H7 (cell line): ENCODE measurements around the gene FRMPD1. TPM values are rescaled to one million over a fixed set of nuclear protein-coding genes. Genes with fewer than 3 reads are reported as not detected.

Experiments used
- DNase-seq: peaks from one replicate; pipeline ENCODE4 v3.0.0; 2012
- H3K27me3 ChIP-seq: 2 replicates; pipeline ENCODE4 v1.6.0; 2011; ENCODE audit warnings: mild to moderate bottlenecking, low read length; ENCODE audit not compliant: control insufficient read depth, insufficient read depth
- H3K36me3 ChIP-seq: replicated peaks from 2 replicates; pipeline ENCODE4 v1.5.1; 2011; ENCODE audit warnings: low read length; ENCODE audit not compliant: control insufficient read depth, insufficient read depth
- H3K4me3 ChIP-seq: 2 replicates; pipeline ENCODE4 v1.5.1; 2011; ENCODE audit warnings: low read depth, mild to moderate bottlenecking, control low read depth, low read length, moderate library complexity; ENCODE audit not compliant: insufficient read depth
- total RNA-seq: library from RNA; depleted of rRNA; stranded (reverse); fragments of >200 nt; shearing (Covaris generic); gene quantifications from 2 replicates; pipeline ENCODE4 v1.2.3, GENCODE V29; 2014

Gene FRMPD1
- total RNA-seq, 1 experiment from 2014 or later, result 0.03 TPM

- DNase-seq, result no peak
- Histone ChIP-seq H3K36me3 (no peaks in the 10 kb centered on the region), H3K4me3 (no peak overlapping the region), H3K27me3 (no peaks in the 10 kb centered on the region)
These were observed 29.1 kb downstream of the FRMPD1 start for GRCh38 chr9:37679649-37680402.

DNA sequence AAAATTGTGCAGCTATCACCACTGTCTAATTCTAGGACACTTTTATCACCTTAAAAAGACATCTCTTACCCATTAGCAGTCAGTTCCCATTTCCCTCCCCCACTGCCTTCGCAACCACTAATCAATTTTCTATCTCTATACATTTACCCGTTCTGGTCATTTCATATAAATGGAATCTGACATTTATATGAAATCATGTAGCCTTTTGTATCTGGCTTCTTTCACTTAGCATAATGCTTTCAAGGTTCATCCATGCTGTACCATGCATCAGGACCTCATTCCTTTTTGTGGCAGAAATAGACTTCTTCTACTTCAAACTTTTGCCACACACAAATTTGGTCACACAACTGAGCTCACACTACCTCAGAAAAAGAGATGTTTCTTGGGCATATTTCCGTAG is 32.2 kb downstream of the FRMPD1 start:
- Histone ChIP-seq H3K36me3 (no peaks in the 10 kb centered on the region), H3K4me3 (no peak overlapping the region), H3K27me3 (no peaks in the 10 kb centered on the region)
- no peak for DNase-seq

DNA sequence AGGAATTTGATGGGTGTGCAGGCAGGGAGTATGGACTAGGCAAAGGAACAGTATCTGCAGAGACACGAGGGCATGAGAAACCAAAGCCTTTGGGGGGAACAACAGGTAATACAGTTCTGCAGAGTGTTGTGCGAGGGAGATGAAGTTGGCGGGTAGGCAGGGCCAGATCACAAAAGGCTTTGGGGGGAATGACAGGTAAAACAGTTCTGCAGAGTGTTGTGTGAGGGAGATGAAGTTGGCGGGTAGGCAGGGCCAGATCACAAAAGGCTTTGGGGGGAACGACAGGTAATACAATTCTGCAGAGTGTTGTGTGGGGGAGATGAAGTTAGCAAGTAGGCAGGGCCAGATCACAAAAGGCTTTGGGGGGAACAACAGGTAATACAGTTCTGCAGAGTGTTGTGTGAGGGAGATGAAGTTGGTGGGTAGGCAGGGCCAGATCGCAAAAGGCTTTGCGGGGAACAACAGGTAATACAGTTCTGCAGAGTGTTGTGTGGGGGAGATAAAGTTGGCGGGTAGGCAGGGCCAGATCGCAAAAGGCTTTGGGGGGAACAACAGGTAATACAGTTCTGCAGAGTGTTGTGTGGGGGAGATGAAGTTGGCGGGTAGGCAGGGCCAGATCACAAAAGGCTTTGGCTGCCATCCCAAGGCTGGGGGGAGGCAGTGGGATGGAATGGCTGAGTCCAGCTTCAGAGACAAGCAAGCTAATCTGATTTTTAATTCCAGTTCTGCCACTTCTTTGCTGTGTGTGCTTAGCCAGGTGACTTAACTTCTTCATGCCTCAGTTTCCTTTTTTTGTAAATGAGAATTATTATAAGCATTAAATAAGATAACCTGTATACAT is 33.0 kb downstream of the FRMPD1 start:
- Histone ChIP-seq H3K36me3 (no peaks in the 10 kb centered on the region), H3K4me3 (no peak overlapping the region), H3K27me3 (no peaks in the 10 kb centered on the region)
- DNase-seq, result no peak

DNA sequence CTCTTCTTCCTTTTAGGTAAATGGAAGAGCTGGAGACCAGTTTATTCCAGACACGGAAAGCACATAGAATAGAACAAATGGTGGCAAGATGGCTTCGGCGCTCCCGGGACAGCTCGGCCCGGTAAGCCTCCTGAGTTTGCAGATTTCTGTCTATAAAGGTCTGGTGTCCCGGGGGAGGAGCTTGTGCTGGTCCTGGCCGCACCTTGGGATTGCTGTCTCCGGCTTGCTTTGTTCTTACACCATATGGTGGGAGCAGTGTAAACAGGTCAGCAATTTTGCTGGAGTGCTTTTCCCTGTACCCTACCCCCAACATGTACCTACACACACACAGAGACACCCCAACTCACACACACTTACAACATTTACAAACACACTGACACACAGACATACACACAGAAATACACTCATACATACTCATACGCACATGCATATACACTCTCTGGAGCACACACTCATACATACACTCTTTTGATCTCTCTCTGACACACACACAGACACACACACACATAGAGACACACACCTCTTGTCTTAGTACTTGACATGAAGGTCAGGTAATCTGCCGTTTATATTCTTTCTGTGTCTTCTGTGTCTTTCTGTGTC is 42.0 kb downstream of the FRMPD1 start:
- Histone ChIP-seq H3K27me3 (no peaks in the 10 kb centered on the region), H3K4me3 (no peak overlapping the region), H3K36me3 (no peaks in the 10 kb centered on the region)
- DNase-seq, result peak; percentile 32

DNA sequence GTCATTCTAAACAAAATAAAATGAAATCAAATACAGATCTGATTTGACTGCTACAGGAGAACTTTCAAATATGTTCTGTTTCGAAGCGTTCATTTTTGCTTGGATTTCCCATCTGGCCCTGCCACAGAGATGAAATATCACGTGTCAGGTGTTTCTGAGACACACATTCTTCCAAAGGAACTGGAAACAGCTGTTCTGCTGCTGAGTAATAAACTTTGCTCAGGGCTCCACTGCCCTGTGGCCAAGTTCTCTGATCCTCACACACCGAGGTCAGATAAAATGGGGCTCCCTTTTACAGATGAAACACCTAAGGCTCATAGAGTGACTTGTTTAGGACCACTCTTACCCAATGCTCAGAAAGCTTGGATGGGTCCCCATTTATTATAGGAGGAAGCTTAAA is 42.5 kb downstream of the FRMPD1 start:
- H3K4me3 ChIP-seq, result no peak overlapping the region

GRCh38 chr9:37694355-37694754 is 43.6 kb downstream of the FRMPD1 start:
- no peaks in the 10 kb centered on the region for H3K36me3 ChIP-seq
- no peak overlapping the region for H3K4me3 ChIP-seq
- H3K27me3 ChIP-seq, result no peaks in the 10 kb centered on the region
- DNase-seq, result no peak

More for the DNA sequence above, 42.5 kb downstream of the FRMPD1 start:
- Histone ChIP-seq H3K27me3 (no peaks in the 10 kb centered on the region), H3K36me3 (no peaks in the 10 kb centered on the region)
- DNase-seq, result no peak

DNA sequence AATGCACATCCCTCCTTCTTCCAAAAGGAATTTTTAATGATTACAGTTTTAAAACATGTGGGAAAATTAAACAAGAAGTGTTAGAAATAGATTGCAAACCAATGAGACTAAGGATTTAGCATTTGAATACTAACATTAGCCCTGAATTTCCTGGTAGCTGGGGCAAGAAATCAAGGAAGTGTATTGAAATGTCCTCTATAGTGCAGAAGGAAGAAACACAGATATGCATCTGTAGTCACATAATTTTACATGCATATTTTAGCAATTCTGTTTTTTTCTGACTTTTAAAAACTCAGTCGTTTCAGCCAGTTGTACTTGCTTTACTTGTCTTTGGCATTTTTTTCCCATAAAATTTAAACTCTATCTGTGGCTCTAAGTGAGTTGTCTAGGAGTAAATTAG is 45.8 kb downstream of the FRMPD1 start:
- H3K36me3 ChIP-seq, result no peaks in the 10 kb centered on the region
- no peak overlapping the region for H3K4me3 ChIP-seq
- DNase-seq, result no peak

GRCh38 chr9:37700131-37700530 is 49.4 kb downstream of the FRMPD1 start:
- Histone ChIP-seq H3K36me3 (no peaks in the 10 kb centered on the region), H3K27me3 (no peaks in the 10 kb centered on the region), H3K4me3 (no peak overlapping the region)
- no peak for DNase-seq

More for the DNA sequence above, 45.8 kb downstream of the FRMPD1 start:
- H3K27me3 ChIP-seq, result no peaks in the 10 kb centered on the region

DNA sequence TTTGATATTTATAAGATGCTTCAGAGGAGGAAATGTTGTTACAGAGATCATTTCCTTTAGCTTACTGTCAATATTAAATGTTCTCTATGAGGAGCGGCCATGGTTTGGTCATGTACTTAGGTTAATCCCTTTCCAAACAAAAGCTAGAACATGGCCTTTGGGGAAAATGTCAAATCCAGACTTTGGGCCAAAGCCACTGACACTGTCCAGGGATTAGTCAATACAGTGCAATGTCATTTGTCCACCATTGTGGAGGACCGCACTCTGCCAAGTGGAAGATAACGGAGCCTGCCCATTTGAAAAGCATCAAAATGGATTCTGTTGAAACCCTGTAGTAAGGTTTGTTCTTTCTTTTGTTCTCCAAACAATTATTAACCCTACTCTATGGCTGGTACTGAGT is 50.1 kb downstream of the FRMPD1 start:
- no peaks in the 10 kb centered on the region for H3K36me3 ChIP-seq
- DNase-seq, result no peak
- no peaks in the 10 kb centered on the region for H3K27me3 ChIP-seq
- H3K4me3 ChIP-seq, result no peak overlapping the region

DNA sequence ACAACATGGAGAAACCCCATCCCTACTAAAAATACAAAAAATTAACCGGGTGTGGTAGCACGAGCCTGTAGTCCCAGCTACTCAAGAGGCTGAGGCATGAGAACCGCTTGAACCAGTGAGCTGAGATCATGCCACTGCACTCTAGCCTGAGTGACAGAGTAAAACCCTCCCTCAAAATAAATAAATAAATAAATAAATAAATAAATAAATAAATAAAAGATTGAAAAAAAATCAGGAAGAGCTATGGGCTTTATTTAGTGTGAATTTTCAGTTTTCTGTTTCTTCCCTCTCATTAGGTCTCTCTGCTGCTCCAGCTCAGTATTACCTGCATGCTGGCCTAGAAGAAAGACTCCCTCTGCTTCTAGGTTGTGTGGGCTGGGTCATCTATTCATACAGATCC is 55.0 kb downstream of the FRMPD1 start:
- Histone ChIP-seq H3K36me3 (no peaks in the 10 kb centered on the region), H3K4me3 (no peak overlapping the region), H3K27me3 (no peaks in the 10 kb centered on the region)
- no peak for DNase-seq

GRCh38 chr9:37706290-37706689 is 55.5 kb downstream of the FRMPD1 start:
- no peaks in the 10 kb centered on the region for H3K27me3 ChIP-seq

GRCh38 chr9:37707748-37708147 is 57.0 kb downstream of the FRMPD1 start:
- no peak overlapping the region for H3K4me3 ChIP-seq
- H3K36me3 ChIP-seq, result no peaks in the 10 kb centered on the region
- no peaks in the 10 kb centered on the region for H3K27me3 ChIP-seq
- no peak for DNase-seq

More at GRCh38 chr9:37706290-37706689, 55.5 kb downstream of the FRMPD1 start:
- no peaks in the 10 kb centered on the region for H3K36me3 ChIP-seq
- H3K4me3 ChIP-seq, result no peak overlapping the region
- DNase-seq, result no peak

- no peak overlapping the region for H3K4me3 ChIP-seq
- DNase-seq, result no peak
- no peaks in the 10 kb centered on the region for H3K27me3 ChIP-seq
- no peaks in the 10 kb centered on the region for H3K36me3 ChIP-seq
These were observed 59.3 kb downstream of the FRMPD1 start for GRCh38 chr9:37710046-37710445.

DNA sequence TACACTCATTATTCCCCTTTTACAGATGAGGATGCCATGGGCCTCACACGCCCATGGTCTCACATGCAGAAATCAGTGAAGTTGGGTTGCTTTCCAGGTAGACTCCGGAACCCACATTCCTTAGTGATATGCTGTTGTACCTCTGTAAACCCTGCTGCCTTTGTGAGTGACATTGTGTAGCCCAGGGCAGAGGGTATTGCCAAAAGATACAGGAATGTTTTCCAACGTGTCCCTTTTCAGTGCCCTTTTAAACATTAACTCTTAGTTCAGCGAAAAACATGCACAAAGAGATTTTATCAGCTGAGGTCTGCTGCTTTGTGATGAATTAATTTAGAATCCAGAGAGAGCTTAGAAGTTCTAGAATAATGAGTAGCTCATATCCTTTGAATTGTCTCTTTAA is 64.5 kb downstream of the FRMPD1 start:
- Histone ChIP-seq H3K4me3 (no peak overlapping the region), H3K36me3 (no peaks in the 10 kb centered on the region), H3K27me3 (no peaks in the 10 kb centered on the region)
- no peak for DNase-seq
